Measurements from ENCODE around the gene AOPEP.

Gene AOPEP

DNA sequence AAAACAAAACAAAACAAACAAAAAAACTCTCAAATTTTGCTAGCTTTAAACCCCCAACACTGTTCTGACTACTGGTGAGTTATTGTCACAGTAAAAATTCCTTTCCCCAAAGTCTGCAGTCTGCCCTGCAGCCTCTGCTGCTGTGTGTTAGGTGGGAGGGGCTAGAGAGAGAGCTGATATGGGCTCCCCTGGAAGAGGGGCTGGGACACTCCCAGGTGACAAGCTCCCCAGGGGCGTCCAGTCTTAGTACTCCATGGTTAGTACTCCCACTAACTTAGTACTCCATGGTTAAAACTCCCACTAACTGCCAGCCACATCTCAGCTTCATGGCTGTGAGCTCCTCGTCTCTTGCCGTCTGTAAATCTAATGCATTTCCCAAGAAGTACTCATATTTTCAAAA lies 399.2 kb downstream of the AOPEP start:
- in situ Hi-C loops (cut with MboI; ENCODE audit: low sequenced_read_pairs) = loop anchor here (10.0 kb wide), 1 partner anchor 341 kb away; no protein-coding TSS in a partner anchor

DNA sequence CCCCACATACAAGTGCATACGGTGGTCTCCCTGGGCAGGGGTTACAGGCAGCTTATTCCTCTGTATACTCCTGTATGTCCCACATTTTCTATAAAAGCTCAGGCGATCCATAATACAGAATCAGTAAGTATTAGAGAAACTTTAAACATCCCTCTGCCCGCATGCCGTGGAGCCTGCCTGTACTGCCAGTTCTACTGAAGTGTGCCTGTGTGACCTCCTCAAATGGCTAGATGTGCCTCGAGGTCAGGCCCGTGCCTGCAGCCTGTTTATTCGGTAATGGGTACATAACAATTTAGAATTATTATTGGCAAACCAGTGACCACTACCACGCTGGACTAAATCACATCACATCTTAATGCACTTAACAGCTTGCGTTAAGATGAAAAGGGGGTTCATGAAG lies 400.2 kb downstream of the AOPEP start:
- in situ Hi-C loops (cut with MboI; ENCODE audit: low sequenced_read_pairs) = loop anchor here (10.0 kb wide), 1 partner anchor 342 kb away; no protein-coding TSS in a partner anchor

DNA sequence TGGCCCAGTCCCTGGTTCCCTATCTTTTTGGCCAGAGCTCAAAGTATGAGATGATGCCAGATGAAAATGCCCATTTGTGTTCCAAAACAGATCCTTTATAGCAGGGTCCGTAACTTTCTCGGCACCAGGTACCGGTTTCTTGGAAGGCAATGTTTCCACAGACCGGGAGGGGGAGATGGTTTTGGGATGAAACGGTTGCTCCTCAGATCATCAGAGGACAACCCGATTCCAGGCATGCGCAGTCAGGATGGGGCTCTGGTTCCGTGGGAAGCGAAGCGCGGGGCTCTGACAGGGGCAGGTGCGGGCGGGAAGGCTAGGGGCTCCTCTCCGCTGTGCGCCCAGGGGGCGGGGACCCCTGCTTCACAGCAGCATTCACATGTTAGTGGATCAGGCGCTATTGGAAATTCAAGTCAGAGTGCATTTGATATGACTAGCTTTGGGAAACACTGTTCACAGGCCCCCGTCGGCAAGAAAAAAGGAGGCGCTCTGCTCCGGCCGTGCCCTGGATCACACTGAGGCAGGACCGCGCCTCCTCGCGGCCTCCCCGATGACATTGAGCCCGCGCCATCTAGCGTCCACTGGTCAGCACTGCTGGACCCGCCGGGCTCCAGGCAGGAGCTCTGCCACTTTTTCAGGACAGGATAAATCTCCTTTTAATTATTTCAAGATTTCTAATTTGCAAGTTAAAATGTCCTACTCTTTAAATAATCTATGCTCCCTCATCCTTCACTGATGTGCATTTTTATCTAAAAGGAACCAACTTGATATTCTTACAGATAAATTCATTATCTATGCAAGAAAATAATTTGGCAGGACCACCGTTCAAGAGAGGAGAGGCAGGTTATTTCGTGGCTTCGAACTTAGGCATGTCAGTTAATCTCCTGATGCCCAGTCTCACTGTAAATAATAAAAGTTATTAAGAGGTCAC lies 401.0 kb downstream of the AOPEP start:
- in situ Hi-C loops (cut with MboI; ENCODE audit: low sequenced_read_pairs) = loop anchor here (10.0 kb wide), 1 partner anchor 343 kb away; no protein-coding TSS in a partner anchor

DNA sequence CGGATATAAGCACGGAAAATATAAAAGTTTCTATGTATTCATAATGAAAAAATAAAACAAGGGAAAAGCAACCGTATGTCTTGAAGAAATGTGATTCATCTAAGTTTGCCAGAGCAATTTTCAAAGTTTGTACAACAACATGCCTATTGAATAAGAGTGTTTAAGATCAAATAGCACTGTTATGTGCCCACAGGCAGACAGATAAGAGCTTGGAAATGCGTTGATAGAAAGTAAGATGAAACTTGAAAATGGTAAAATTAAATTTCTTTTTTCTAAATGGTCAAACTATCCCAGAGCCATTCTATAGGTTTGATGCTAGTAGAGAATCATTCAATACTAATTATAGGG lies 401.7 kb downstream of the AOPEP start:
- in situ Hi-C loops (cut with MboI; ENCODE audit: low sequenced_read_pairs) = loop anchor here (10.0 kb wide), 1 partner anchor 343 kb away; no protein-coding TSS in a partner anchor

DNA sequence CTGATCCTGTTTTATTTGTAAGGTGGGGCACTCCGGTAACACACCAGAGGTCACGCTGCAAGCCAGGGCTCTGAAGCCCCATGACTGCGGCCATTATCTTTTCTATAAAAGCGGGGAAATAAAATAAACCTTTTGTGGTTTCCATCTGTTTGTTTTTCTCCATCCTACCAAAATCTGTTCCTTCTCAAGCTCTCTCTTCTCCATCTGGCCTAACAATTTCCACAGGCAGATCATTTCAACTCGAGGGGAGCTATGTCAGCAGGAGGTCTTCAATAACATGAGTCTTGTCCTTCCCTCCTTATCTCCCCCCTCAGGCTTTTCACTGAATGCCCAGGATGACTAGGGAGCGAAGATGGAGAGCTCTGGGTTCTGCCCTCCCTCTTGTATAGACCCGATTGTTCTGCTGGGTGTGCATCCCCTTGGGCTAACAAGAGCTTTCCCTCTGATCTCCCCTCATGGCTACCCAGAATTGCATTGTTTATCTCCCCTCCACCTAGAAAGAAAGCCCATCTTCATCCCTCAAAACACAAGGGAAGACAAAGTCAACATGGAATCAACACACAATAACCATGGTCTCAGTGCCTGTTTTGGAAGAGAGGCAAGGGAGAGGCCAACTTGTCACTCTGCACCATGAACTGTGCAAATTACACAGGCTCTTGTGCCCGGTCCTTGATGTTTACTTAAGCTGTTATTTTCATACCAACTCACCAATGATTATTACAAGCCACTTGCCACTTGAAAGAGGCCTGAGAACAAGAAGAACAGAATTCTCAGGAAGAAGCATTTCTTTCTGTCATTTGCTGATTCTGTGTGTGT lies 403.2 kb downstream of the AOPEP start:
- in situ Hi-C loops (cut with MboI; ENCODE audit: low sequenced_read_pairs) = loop anchor here (10.0 kb wide), 2 partner anchors 345 to 445 kb away; no protein-coding TSS in a partner anchor

DNA sequence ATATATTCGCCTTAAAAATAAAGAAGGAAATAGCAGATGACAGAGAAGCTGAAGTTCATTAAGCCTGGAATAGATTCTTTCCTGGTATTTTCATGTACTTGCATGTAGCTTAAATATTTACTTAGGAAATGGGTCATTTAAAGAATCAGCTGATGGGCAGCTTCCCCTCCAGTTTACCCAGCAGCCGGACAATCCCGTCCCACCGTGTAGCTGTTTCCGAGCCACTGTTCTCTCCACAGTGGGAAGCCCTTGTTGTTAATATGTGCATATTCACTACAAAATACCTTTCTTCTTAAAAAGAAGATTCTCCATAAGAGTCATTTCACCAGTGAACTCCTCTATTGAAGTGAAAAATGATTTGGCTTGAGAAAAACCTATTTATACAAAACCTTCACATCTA lies 404.0 kb downstream of the AOPEP start:
- in situ Hi-C loops (cut with MboI; ENCODE audit: low sequenced_read_pairs) = loop anchor here (10.0 kb wide), 1 partner anchor 446 kb away; no protein-coding TSS in a partner anchor

DNA sequence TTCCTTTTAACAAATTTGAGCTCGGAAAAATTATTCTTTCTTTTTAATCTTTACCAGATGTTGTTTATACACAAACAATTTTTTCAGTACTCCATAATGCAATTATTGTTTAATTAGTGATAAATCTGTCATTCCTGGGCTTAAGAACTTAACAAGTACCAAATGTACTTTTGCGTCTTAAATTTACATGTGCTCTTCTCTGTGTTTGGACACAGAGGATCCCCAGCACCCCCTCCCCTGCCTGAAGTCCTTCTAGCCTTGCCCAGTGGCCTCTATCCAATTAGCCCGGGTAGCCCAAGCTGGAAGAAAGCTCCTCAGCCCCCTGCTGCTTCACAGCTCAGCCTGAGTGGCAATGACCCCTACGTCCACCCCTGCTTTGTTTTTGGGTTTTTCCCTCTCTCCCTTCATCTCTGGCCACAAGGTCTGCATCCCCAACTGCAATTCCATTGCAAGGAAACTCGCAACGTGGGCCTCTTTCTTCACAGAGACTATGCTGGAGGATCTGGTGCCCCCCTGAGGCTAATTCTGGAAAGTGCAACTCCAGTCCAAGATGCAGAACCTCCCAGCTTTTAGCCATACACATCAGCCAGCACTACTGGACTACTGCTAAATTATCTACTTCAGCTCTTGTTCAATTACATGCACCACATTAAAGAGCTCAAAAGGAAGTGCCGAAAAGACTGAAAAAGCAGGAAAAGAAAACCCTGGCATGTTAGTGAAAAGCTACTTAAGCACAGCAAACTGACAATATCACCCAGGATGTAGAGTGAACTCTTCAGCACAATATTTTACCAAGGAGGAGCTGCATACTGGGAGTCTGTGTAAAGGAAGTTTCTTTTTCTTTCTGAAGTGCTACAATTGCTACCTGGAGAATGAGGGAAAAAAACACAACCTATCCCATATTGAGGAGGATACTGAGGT lies 404.8 kb downstream of the AOPEP start:
- in situ Hi-C loops (cut with MboI; ENCODE audit: low sequenced_read_pairs) = loop anchor here (10.0 kb wide), 1 partner anchor 446 kb away; no protein-coding TSS in a partner anchor

DNA sequence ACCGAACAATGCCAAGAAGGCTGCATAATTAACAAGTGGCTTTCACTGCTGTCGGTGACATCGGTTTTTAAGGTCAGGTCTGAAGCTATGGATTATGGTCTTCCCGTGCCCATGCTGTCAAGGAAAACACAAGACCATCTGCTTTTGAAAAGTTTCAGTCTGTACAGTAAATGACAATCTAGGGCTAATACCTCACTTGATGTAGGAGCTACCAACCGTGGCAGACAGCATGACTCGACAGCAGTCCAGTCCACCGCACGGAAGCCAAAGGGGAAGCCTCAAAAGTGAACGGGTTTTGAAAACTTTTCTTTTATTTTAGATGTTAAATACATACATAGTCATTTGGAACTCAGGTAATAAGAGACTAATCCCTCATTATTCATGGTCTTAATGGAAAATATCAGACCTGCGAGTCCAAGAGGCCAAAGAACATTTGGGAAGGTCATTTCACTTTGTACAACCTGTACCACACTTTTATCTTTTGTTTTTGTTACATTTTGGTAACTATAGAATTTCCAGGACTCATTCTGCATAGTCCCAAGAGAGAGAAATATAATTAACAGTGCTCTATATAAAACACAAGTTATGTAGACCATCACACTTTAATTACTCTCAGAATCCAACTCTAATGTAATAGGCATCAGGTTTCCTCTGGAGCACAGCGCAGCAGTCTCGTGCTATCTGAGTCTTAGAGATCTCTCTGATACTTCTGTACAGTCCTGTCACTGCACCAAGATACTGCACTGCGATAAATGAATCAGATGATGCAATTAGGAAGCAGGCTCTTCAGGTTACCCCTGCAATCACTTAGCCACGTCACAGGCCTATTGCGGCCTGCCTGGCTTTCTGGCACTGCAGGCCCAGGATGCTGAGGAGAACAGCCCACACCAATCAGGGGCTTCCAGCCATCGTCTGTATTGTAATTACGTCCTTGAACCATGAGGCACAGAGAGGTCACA lies 406.1 kb downstream of the AOPEP start:
- in situ Hi-C loops (cut with MboI; ENCODE audit: low sequenced_read_pairs) = loop anchor here (10.0 kb wide), 1 partner anchor 448 kb away; no protein-coding TSS in a partner anchor

DNA sequence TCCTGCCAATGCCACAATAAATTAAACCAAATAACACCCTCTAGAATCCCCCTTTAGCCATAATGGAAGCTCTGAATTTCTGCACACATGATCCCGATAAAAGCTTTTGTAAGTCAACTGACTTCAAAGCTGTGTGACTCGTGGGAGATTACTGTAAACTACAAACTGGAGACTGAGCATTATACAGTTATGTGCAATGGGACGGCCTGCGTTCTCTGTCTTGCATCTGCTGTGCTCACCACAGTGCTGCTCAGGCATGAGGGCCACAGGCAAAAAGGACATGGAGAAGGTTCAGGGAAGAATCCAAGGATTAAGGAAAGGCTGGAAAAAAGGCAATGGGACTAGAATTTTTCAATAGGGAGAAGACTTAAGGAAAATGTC lies 406.8 kb downstream of the AOPEP start:
- in situ Hi-C loops (cut with MboI; ENCODE audit: low sequenced_read_pairs) = loop anchor here (10.0 kb wide), 1 partner anchor 449 kb away; no protein-coding TSS in a partner anchor

DNA sequence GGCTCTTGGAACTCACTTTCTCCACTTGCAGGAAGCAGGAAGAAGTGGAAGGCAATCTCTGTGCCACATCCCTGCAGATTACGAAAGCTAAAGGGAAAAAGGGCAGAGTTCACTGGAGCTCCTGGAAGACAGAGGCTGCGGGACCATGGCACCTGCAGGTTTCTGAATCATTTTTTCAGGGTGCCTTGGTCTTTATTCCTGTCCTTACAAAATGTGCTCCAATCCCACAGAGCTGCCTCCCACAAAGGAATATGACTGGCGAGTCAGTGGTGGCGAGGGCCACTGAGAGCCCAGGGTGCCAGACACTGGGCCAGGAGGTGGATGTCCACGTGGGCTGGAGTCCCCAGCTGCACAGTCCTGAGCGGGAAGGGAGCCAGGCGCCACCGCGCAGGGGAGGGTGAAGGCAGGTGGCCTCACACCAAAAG lies 408.0 kb downstream of the AOPEP start:
- in situ Hi-C loops (cut with MboI; ENCODE audit: low sequenced_read_pairs) = loop anchor here (10.0 kb wide), 1 partner anchor 450 kb away; no protein-coding TSS in a partner anchor

DNA sequence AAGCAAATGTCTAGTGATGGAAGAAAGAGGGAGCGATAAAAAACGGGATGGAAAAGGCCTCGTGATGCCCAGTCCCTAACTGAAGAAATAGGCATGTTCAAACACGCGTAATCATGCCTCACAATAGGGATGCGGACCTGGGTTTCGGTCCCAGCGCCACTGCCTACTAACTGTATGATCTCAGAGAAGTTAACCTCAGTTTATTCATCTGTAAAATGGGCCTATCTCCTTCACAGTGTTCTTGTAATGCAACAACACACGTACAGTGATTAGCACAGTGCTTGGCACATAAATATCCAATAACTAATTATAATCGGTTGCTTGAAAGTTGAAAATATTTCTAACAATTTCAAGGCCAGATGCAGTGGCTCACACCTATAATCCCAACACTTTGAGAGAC lies 409.3 kb downstream of the AOPEP start:
- in situ Hi-C loops (cut with MboI; ENCODE audit: low sequenced_read_pairs) = loop anchor here (10.0 kb wide), 1 partner anchor 451 kb away; no protein-coding TSS in a partner anchor

All from HL-60/S4 treated with phorbol 12-myristate 13-acetate at 8.2 ng/mL for 4 days and 3 days (cell line).